ENCODE data around the gene KRTAP12-4. TPM values are rescaled to one million over a fixed set of nuclear protein-coding genes. Genes with fewer than 3 reads are reported as not detected.

The KRTAP12-4 gene
- total RNA-seq, 4 donors from 2014 or later = not detected

DNA sequence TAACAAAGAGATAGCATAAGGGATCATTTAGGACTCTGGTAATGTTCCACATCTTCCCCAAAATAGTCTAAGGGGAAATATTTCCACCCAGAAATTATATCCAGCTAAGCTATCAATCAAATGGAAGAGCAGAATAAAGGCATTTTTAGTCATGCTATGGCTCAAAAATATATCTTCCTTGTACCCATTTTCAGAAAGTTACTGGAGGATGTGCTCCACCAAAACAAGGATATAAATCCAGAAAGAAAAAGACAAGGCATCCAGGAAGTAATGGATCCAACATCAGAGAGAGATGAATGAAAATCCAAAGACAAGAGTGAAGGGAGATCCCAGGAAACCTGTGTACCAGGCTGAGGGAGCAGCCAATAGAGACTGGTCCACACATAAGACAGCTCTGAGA, 45.3 kb downstream of the KRTAP12-4 start:
- H3K36me3 ChIP-seq = no peaks in the 10 kb centered on the region
- TF ChIP-seq, protein P1, sequence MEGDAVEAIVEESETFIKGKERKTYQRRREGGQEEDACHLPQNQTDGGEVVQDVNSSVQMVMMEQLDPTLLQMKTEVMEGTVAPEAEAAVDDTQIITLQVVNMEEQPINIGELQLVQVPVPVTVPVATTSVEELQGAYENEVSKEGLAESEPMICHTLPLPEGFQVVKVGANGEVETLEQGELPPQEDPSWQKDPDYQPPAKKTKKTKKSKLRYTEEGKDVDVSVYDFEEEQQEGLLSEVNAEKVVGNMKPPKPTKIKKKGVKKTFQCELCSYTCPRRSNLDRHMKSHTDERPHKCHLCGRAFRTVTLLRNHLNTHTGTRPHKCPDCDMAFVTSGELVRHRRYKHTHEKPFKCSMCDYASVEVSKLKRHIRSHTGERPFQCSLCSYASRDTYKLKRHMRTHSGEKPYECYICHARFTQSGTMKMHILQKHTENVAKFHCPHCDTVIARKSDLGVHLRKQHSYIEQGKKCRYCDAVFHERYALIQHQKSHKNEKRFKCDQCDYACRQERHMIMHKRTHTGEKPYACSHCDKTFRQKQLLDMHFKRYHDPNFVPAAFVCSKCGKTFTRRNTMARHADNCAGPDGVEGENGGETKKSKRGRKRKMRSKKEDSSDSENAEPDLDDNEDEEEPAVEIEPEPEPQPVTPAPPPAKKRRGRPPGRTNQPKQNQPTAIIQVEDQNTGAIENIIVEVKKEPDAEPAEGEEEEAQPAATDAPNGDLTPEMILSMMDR (IDR thresholded peaks at IDR 0.05) = no peak
- TF ChIP-seq POLR2A (IDR thresholded peaks at IDR 0.05) = no peak

DNA sequence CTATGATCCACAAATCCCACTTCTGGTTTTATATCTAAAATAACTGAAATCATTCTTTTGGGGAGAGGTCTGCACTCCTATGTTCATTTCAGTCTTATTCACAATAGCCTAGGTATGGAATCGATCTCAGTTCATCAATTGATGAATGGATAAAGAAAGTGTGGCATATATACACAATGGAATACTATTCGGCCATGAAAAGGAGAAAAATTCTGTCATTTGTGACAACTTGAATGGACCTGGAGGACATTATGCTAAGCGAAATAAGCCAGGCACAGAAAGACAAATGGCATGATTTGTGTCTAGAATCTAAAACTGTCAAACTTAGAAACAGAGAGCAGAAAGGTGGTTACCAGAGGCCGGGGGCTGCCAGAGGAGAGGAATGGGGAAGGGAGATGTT, 48.0 kb downstream of the KRTAP12-4 start:
- no peak for TF ChIP-seq POLR2A (IDR thresholded peaks at IDR 0.05)
- TF ChIP-seq, protein P1 (IDR thresholded peaks at IDR 0.05) = no peak
- Histone ChIP-seq H3K27me3 (no peaks in the 10 kb centered on the region), H3K9me3 (peaks cover 0 to 12% (median 0%) of the 10 kb centered on the region in 4 donors), H3K27ac (no peak overlapping the region), H3K4me3 (no peak overlapping the region), H3K4me1 (no peaks in the 10 kb centered on the region), H3K36me3 (no peaks in the 10 kb centered on the region)
- no peak for DNase-seq

More for the DNA sequence above, 45.3 kb downstream of the KRTAP12-4 start:
- no peak overlapping the region for H3K27ac ChIP-seq
- H3K4me3 ChIP-seq = no peak overlapping the region
- H3K9me3 ChIP-seq = peaks cover 0 to 16% (median 0%) of the 10 kb centered on the region in 4 donors
- DNase-seq = no peak
- H3K4me1 ChIP-seq = no peaks in the 10 kb centered on the region
- H3K27me3 ChIP-seq = no peaks in the 10 kb centered on the region

Small RNA genes within 50 kb of the gene (small RNA-seq; reads per million reads assigned to genes)
- gene KRTAP12-6P = 0 reads per million in 2 donors

Other genes with a start within 250 kb of the KRTAP12-4 start
- gene LRRC3, start 199.1 kb downstream of the KRTAP12-4 start, total RNA-seq = 1 to 10 TPM; 1.7 to 6.6 (median 2.2) TPM
- gene KRTAP10-1, start 114.5 kb downstream of the KRTAP12-4 start, total RNA-seq = not detected
- gene KRTAP10-2, start 103.2 kb downstream of the KRTAP12-4 start, total RNA-seq = not detected
- gene KRTAP10-3, start 95.9 kb downstream of the KRTAP12-4 start, total RNA-seq = not detected
- not detected for gene KRTAP10-4, start 80.9 kb downstream of the KRTAP12-4 start, total RNA-seq
- gene KRTAP10-5, start 74.1 kb downstream of the KRTAP12-4 start, total RNA-seq = not detected
- not detected for gene KRTAP10-6, start 62.2 kb downstream of the KRTAP12-4 start, total RNA-seq
- gene KRTAP10-7, start 54.1 kb downstream of the KRTAP12-4 start, total RNA-seq = not detected
- gene KRTAP10-8, start 42.6 kb downstream of the KRTAP12-4 start, total RNA-seq = not detected
- gene KRTAP10-9, start 27.6 kb downstream of the KRTAP12-4 start, total RNA-seq = not detected
- gene KRTAP10-10, start 17.3 kb downstream of the KRTAP12-4 start, total RNA-seq = not detected
- gene KRTAP10-11, start 8.2 kb downstream of the KRTAP12-4 start, total RNA-seq = not detected
- gene KRTAP12-3, start 3.3 kb upstream of the KRTAP12-4 start, total RNA-seq = not detected
- not detected for gene KRTAP12-2, start 12.3 kb upstream of the KRTAP12-4 start, total RNA-seq
- gene KRTAP12-1, start 27.5 kb upstream of the KRTAP12-4 start, total RNA-seq = not detected
- not detected for gene KRTAP10-12, start 42.5 kb upstream of the KRTAP12-4 start, total RNA-seq
- gene TSPEAR, start 56.9 kb upstream of the KRTAP12-4 start, total RNA-seq = under 1 TPM in 1 of 4 donors, not detected in 3; 0.47 TPM
- gene UBE2G2, start 147.2 kb upstream of the KRTAP12-4 start, total RNA-seq = 100 to 1,000 TPM in 2 of 4 donors, 10 to 100 TPM in 2; 68.8 to 116 (median 95.1) TPM
- 10 to 100 TPM; 42.6 to 57.6 (median 49.8) TPM for gene SUMO3, start 163.4 kb upstream of the KRTAP12-4 start, total RNA-seq
- gene PTTG1IP, start 219.0 kb upstream of the KRTAP12-4 start, total RNA-seq = 100 to 1,000 TPM in 3 of 4 donors, 10 to 100 TPM in 1; 69.3 to 495 (median 390) TPM